SK-N-SH treated with all-trans-retinoic acid at 6 μM for 48 hours (cell line): ENCODE results near the gene SCFD1.

Experiments
- ATAC-seq: fragments of 200-7000 bp; cut with Tn5 transposase; 3 replicates; pipeline ENCODE4 v1.9.1; 2020; ENCODE audit warnings: mild to moderate bottlenecking, moderate library complexity
- BACH2 ChIP-seq: fragments of 250-450 bp; sonication (Bioruptor Pico); IDR thresholded peaks from 2 replicates; pipeline ENCODE4 v1.9.0; 2021; ENCODE audit warnings: mild to moderate bottlenecking, borderline replicate concordance
- CSDC2 ChIP-seq: fragments of 250-450 bp; sonication (Bioruptor Pico); IDR thresholded peaks from 2 replicates; pipeline ENCODE4 v1.5.0; 2020; ENCODE audit warnings: mild to moderate bottlenecking, moderate library complexity
- ESRRG ChIP-seq: fragments of 250-450 bp; sonication (Bioruptor Pico); IDR thresholded peaks from 2 replicates; pipeline ENCODE4 v1.6.1; 2021; ENCODE audit warnings: mild to moderate bottlenecking
- GLIS3 ChIP-seq: fragments of 250-450 bp; sonication (Bioruptor Pico); IDR thresholded peaks from 2 replicates; pipeline ENCODE4 v1.5.0; 2020; ENCODE audit warnings: mild to moderate bottlenecking, moderate library complexity
- ISL1 ChIP-seq: fragments of 250-450 bp; sonication (Bioruptor Pico); IDR thresholded peaks from 2 replicates; pipeline ENCODE4 v2.1.2; 2022; ENCODE audit warnings: mild to moderate bottlenecking, moderate library complexity
- OSR1 ChIP-seq: fragments of 250-450 bp; sonication (Bioruptor Pico); IDR thresholded peaks from 2 replicates; pipeline ENCODE4 v1.8.0; 2022; ENCODE audit warnings: moderate library complexity, mild to moderate bottlenecking, inconsistent platforms
- PPARA ChIP-seq: fragments of 250-450 bp; sonication (Bioruptor Pico); IDR thresholded peaks from 2 replicates; pipeline ENCODE4 v1.5.0; 2020; ENCODE audit warnings: mild to moderate bottlenecking, borderline replicate concordance
- RARB ChIP-seq: fragments of 250-450 bp; sonication (Bioruptor Pico); IDR thresholded peaks from 2 replicates; pipeline ENCODE4 v1.8.0; 2021; ENCODE audit warnings: mild to moderate bottlenecking, moderate library complexity
- SNAI2 ChIP-seq: fragments of 250-450 bp; sonication (Bioruptor Pico); IDR thresholded peaks from 2 replicates; pipeline ENCODE4 v1.5.0; 2020; ENCODE audit warnings: mild to moderate bottlenecking, moderate library complexity
- TCF4 ChIP-seq: fragments of 250-450 bp; sonication (Bioruptor Pico); IDR thresholded peaks from 2 replicates; pipeline ENCODE4 v1.8.0; 2021; ENCODE audit warnings: mild to moderate bottlenecking, moderate library complexity, borderline replicate concordance
- TOX ChIP-seq: fragments of 250-450 bp; sonication (Bioruptor Pico); IDR thresholded peaks from 2 replicates; pipeline ENCODE4 v1.8.0; 2021; ENCODE audit warnings: mild to moderate bottlenecking, moderate library complexity, borderline replicate concordance
- TSHZ2 ChIP-seq: fragments of 250-450 bp; sonication (Bioruptor Pico); IDR thresholded peaks from 2 replicates; pipeline ENCODE4 v1.5.0; 2020; ENCODE audit warnings: mild to moderate bottlenecking, moderate library complexity
- ZC3H10 ChIP-seq: fragments of 250-450 bp; sonication (Bioruptor Pico); IDR thresholded peaks from 2 replicates; pipeline ENCODE4 v1.5.1; 2021; ENCODE audit warnings: mild to moderate bottlenecking, moderate library complexity
- ZFP3 ChIP-seq: fragments of 250-450 bp; sonication (Bioruptor Pico); IDR thresholded peaks from 2 replicates; pipeline ENCODE4 v1.5.0; 2020; ENCODE audit warnings: mild to moderate bottlenecking, moderate library complexity
- ZFP30 ChIP-seq: fragments of 450-650 bp; formaldehyde crosslinking; IDR thresholded peaks from 2 replicates; pipeline ENCODE4 v1.5.0; 2022; ENCODE audit warnings: mild to moderate bottlenecking, moderate library complexity
- ZNF565 ChIP-seq: fragments of 450-650 bp; formaldehyde crosslinking; conservative IDR thresholded peaks from 2 replicates; pipeline ENCODE4 v1.5.0; 2020; ENCODE audit warnings: low read depth, mild to moderate bottlenecking, moderate library complexity
- ZNF70 ChIP-seq: fragments of 450-650 bp; formaldehyde crosslinking; IDR thresholded peaks from 2 replicates; pipeline ENCODE4 v1.5.0; 2020; ENCODE audit warnings: mild to moderate bottlenecking, moderate library complexity
- ZNF8 ChIP-seq: fragments of 450-650 bp; formaldehyde crosslinking; IDR thresholded peaks from 2 replicates; pipeline ENCODE4 v1.5.0; 2020; ENCODE audit warnings: mild to moderate bottlenecking, moderate library complexity
- TF ChIP-seq, protein P1 (sequence below): fragments of 250-450 bp; sonication (Bioruptor Pico); IDR thresholded peaks from 2 replicates; pipeline ENCODE4 v1.5.1; 2020; ENCODE audit warnings: low read depth, mild to moderate bottlenecking, moderate library complexity
- TF ChIP-seq, protein P2 (sequence below): fragments of 250-450 bp; sonication (Bioruptor Pico); IDR thresholded peaks from 2 replicates; pipeline ENCODE4 v1.8.0; 2021; ENCODE audit warnings: low read depth, mild to moderate bottlenecking, moderate library complexity, borderline replicate concordance
- TF ChIP-seq, protein P3 (sequence below): fragments of 250-450 bp; sonication (Bioruptor Pico); IDR thresholded peaks from 2 replicates; pipeline ENCODE4 v1.8.0; 2020; ENCODE audit warnings: mild to moderate bottlenecking, moderate library complexity, borderline replicate concordance
- TF ChIP-seq, protein P4 (sequence below): fragments of 250-450 bp; sonication (Bioruptor Pico); IDR thresholded peaks from 2 replicates; pipeline ENCODE4 v1.5.1; 2021; ENCODE audit warnings: mild to moderate bottlenecking, moderate library complexity

The SCFD1 gene

DNA sequence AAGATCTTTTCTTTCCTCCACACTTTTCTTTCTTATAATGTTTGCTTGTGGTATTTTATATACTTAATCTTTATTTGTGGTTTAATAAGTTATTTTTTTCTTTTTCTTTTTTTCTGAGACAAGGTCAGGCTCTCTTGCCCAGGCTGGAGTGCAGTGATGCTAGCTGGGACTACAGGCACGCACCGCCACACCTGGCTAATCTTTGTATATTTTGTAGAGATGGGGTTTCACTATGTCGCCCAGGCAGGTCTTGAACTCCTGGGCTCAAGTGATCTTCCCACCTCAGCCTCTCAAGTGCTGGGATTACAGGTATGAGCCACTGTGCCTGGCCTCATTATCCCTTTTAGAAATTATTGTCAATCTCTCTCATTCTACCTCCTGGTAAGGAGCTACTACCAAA lies 87.1 kb downstream of the SCFD1 start:
- ATAC-seq: no peak
- TF ChIP-seq ZFP30 (no peak), ZC3H10 (CRISPR knock-in tag) (no peak), GLIS3 (CRISPR knock-in tag) (no peak), TSHZ2 (no peak), OSR1 (CRISPR knock-in tag) (no peak), ZFP3 (CRISPR knock-in tag) (no peak), BACH2 (CRISPR knock-in tag) (no peak), PPARA (no peak), ESRRG (no peak), ZNF8 (CRISPR knock-in tag) (no peak), SNAI2 (CRISPR knock-in tag) (no peak), CSDC2 (CRISPR knock-in tag) (no peak), ZNF565 (no peak), ZNF70 (CRISPR knock-in tag) (no peak), RARB (CRISPR knock-in tag) (no peak)
- TF ChIP-seq, protein P1, sequence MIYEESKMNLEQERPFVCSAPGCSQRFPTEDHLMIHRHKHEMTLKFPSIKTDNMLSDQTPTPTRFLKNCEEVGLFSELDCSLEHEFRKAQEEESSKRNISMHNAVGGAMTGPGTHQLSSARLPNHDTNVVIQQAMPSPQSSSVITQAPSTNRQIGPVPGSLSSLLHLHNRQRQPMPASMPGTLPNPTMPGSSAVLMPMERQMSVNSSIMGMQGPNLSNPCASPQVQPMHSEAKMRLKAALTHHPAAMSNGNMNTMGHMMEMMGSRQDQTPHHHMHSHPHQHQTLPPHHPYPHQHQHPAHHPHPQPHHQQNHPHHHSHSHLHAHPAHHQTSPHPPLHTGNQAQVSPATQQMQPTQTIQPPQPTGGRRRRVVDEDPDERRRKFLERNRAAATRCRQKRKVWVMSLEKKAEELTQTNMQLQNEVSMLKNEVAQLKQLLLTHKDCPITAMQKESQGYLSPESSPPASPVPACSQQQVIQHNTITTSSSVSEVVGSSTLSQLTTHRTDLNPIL (CRISPR knock-in tag): no peak
- TF ChIP-seq, protein P2, sequence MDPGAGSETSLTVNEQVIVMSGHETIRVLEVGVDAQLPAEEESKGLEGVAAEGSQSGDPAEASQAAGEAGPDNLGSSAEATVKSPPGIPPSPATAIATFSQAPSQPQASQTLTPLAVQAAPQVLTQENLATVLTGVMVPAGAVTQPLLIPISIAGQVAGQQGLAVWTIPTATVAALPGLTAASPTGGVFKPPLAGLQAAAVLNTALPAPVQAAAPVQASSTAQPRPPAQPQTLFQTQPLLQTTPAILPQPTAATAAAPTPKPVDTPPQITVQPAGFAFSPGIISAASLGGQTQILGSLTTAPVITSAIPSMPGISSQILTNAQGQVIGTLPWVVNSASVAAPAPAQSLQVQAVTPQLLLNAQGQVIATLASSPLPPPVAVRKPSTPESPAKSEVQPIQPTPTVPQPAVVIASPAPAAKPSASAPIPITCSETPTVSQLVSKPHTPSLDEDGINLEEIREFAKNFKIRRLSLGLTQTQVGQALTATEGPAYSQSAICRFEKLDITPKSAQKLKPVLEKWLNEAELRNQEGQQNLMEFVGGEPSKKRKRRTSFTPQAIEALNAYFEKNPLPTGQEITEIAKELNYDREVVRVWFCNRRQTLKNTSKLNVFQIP (CRISPR knock-in tag): no peak
- TF ChIP-seq, protein P3, sequence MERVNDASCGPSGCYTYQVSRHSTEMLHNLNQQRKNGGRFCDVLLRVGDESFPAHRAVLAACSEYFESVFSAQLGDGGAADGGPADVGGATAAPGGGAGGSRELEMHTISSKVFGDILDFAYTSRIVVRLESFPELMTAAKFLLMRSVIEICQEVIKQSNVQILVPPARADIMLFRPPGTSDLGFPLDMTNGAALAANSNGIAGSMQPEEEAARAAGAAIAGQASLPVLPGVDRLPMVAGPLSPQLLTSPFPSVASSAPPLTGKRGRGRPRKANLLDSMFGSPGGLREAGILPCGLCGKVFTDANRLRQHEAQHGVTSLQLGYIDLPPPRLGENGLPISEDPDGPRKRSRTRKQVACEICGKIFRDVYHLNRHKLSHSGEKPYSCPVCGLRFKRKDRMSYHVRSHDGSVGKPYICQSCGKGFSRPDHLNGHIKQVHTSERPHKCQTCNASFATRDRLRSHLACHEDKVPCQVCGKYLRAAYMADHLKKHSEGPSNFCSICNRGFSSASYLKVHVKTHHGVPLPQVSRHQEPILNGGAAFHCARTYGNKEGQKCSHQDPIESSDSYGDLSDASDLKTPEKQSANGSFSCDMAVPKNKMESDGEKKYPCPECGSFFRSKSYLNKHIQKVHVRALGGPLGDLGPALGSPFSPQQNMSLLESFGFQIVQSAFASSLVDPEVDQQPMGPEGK (CRISPR knock-in tag): no peak

GRCh38 chr14:30710876-30711275 lies 88.8 kb downstream of the SCFD1 start:
- TF ChIP-seq OSR1 (CRISPR knock-in tag) (no peak), RARB (CRISPR knock-in tag) (no peak), BACH2 (CRISPR knock-in tag) (no peak), TCF4 (no peak), TOX (CRISPR knock-in tag) (no peak), GLIS3 (CRISPR knock-in tag) (no peak), TSHZ2 (no peak), ZFP30 (no peak), CSDC2 (CRISPR knock-in tag) (no peak), ISL1 (CRISPR knock-in tag) (no peak), SNAI2 (CRISPR knock-in tag) (no peak), ZNF8 (CRISPR knock-in tag) (no peak), ZFP3 (CRISPR knock-in tag) (no peak)
- TF ChIP-seq, protein P2 (CRISPR knock-in tag): no peak
- TF ChIP-seq, protein P4, sequence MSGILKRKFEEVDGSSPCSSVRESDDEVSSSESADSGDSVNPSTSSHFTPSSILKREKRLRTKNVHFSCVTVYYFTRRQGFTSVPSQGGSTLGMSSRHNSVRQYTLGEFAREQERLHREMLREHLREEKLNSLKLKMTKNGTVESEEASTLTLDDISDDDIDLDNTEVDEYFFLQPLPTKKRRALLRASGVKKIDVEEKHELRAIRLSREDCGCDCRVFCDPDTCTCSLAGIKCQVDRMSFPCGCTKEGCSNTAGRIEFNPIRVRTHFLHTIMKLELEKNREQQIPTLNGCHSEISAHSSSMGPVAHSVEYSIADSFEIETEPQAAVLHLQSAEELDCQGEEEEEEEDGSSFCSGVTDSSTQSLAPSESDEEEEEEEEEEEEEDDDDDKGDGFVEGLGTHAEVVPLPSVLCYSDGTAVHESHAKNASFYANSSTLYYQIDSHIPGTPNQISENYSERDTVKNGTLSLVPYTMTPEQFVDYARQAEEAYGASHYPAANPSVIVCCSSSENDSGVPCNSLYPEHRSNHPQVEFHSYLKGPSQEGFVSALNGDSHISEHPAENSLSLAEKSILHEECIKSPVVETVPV (CRISPR knock-in tag): no peak
- TF ChIP-seq, protein P1 (CRISPR knock-in tag): no peak
- no peak for ATAC-seq
